LNCaP clone FGC (cell line): Measurements from ENCODE around the gene KCNK7.
A peak's percentile ranks its signal among the peaks of the same experiment; 100 is the strongest.
"Not testable (repeated sequence)": the region's sequence is repeated elsewhere in the genome, so short reads cannot be mapped to it uniquely, and the experiment has no call there.

Experiments
- DNase-seq: peaks from one replicate; pipeline ENCODE4 v3.0.0-alpha.2; 2011; ENCODE audit warnings: low read depth
- H3K4me3 ChIP-seq: 2 replicates; pipeline ENCODE4 v1.5.1; 2011; ENCODE audit warnings: mild to moderate bottlenecking, low read depth, low read length, control low read depth
- CTCF ChIP-seq: IDR thresholded peaks from 2 replicates; pipeline ENCODE4 v1.5.1; 2012; ENCODE audit warnings: mild to moderate bottlenecking; ENCODE audit not compliant: control insufficient read depth, insufficient read depth; ENCODE audit errors: extremely low read depth

KCNK7 gene

GRCh38 chr11:65569973-65570918, 25.4 kb downstream of the KCNK7 start, which contains the start of gene ZNRD2:
TSS of gene ZNRD2 (plus strand) at chr11:65570477. CDS start at chr11:65570492, 15 bp downstream.
- peak; percentile 92 for DNase-seq
- TF ChIP-seq CTCF: peak; percentile 45
- H3K4me3 ChIP-seq: peak within 1 kb of the TSS; percentile 97

GRCh38 chr11:65569164-65569972, 26.2 kb downstream of the KCNK7 start:
- DNase-seq: no peak
- H3K4me3 ChIP-seq: peak overlapping the region; percentile 97
- TF ChIP-seq CTCF: no peak

GRCh38 chr11:65565624-65566453, 29.8 kb downstream of the KCNK7 start:
- no peak overlapping the region for H3K4me3 ChIP-seq
- no peak for DNase-seq
- no peak for TF ChIP-seq CTCF

GRCh38 chr11:65564879-65565559, 30.6 kb downstream of the KCNK7 start:
- not testable (repeated sequence) for DNase-seq

GRCh38 chr11:65563601-65564000, 32.0 kb downstream of the KCNK7 start:
- H3K4me3 ChIP-seq: no peak overlapping the region
- TF ChIP-seq CTCF: no peak
- no peak for DNase-seq

More at GRCh38 chr11:65564879-65565559, 30.6 kb downstream of the KCNK7 start:
- not testable (repeated sequence) for H3K4me3 ChIP-seq

- DNase-seq: no peak
- H3K4me3 ChIP-seq: no peak overlapping the region
- TF ChIP-seq CTCF: no peak
Measured at GRCh38 chr11:65562788-65563187, 32.8 kb downstream of the KCNK7 start.
